ENCODE measurements around the gene B3GNT9. TPM values are rescaled to one million over a fixed set of nuclear protein-coding genes. Genes with fewer than 3 reads are reported as not detected.

The B3GNT9 gene
- total RNA-seq, 1 donor from 2014 or later = 40.7 TPM

GRCh38 chr16:67181346-67181745 is 30.5 kb upstream of the B3GNT9 start:
- Histone ChIP-seq H3K36me3 (no peaks in the 10 kb centered on the region), H3K4me1 (peaks cover 21 to 33% of the 10 kb centered on the region in 2 donors), H3K9me3 (no peaks in the 10 kb centered on the region), H3K27me3 (no peaks in the 10 kb centered on the region), H3K4me3 (no peak overlapping the region), H3K27ac (peak overlapping the region; percentile 22 to 27)
- intact Hi-C loops (cut with DNase I) = no loop called here
- no peak for TF ChIP-seq CTCF (IDR thresholded peaks at IDR 0.05)
- no peak for DNase-seq (ENCODE audit: low spot score in 2 of 2)

- TF ChIP-seq CTCF (IDR thresholded peaks at IDR 0.05) = no peak
- intact Hi-C loops (cut with DNase I) = no loop called here
Observed at GRCh38 chr16:67180166-67180565, 29.4 kb upstream of the B3GNT9 start.

GRCh38 chr16:67179421-67180080 is 28.8 kb upstream of the B3GNT9 start:
- no peak overlapping the region for H3K27ac ChIP-seq
- no peaks in the 10 kb centered on the region for H3K27me3 ChIP-seq
- no peak overlapping the region for H3K4me3 ChIP-seq
- peaks cover 14 to 29% of the 10 kb centered on the region in 2 donors for H3K4me1 ChIP-seq
- no peaks in the 10 kb centered on the region for H3K9me3 ChIP-seq
- intact Hi-C loops (cut with DNase I) = no loop called here
- no peak for TF ChIP-seq CTCF (IDR thresholded peaks at IDR 0.05)
- H3K36me3 ChIP-seq = no peaks in the 10 kb centered on the region
- DNase-seq (ENCODE audit: low spot score in 2 of 2) = no peak

More at GRCh38 chr16:67180166-67180565, 29.4 kb upstream of the B3GNT9 start:
- H3K4me1 ChIP-seq = peaks cover 16 to 29% of the 10 kb centered on the region in 2 donors
- H3K36me3 ChIP-seq = no peaks in the 10 kb centered on the region
- no peaks in the 10 kb centered on the region for H3K9me3 ChIP-seq
- H3K27ac ChIP-seq = no peak overlapping the region
- no peak overlapping the region for H3K4me3 ChIP-seq
- H3K27me3 ChIP-seq = no peaks in the 10 kb centered on the region
- DNase-seq (ENCODE audit: low spot score in 2 of 2) = no peak

DNA sequence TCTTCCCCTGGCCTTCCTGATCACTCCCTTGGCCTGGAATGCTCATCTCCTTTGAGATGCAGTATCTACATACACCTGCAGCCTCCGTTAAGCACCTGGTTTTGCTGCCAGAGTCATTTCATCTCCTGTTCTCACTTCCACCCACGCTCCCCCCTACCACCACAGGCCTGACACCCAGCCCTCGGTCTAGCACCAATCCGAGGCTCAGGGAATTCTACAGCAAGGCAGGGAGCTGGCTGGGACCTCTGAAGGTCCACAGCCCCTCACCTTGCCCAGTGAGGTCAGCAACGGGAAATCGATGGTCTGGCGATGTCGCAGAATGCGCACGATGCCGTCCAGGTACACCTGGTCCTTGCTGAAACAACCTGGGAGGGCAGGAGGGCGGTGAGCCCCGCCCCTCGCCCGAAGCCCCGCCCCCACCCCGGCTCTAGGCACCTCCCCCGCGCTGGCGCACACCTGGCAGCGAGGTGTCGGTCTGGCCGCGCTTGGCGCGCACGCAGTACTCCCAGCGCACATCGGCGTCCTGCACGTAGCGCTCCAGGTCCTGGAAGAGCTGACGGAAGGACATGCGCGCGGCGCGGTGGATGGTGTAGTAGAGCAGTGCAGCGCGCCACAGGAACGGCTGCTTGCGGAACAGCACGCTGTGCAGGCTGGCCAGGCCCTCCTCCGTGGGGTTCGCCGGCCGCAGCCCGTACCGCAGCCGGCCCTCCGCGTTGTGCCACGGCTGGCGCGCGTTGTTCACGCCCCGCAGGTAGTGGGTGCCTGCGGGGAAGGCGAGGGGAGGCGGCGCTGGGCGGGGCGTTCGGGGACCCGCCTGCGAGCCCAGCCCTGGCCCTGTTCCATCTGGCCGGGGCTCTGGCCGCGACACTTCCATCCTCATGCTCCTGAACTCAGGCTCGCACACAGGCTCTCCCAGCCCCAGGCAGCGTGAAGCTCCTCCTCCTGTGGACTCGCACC is 27.2 kb upstream of the B3GNT9 start:
- DNase-seq (ENCODE audit: low spot score in 2 of 2) = no peak
- H3K36me3 ChIP-seq = no peaks in the 10 kb centered on the region
- intact Hi-C loops (cut with DNase I) = no loop called here
- no peaks in the 10 kb centered on the region for H3K27me3 ChIP-seq
- H3K4me1 ChIP-seq = peaks cover 17 to 33% of the 10 kb centered on the region in 2 donors
- peak overlapping the region in 1 of 2 donors; percentile 41 for H3K27ac ChIP-seq
- no peaks in the 10 kb centered on the region for H3K9me3 ChIP-seq
- peak overlapping the region; percentile 45 to 60 for H3K4me3 ChIP-seq
- no peak for TF ChIP-seq CTCF (IDR thresholded peaks at IDR 0.05)

DNA sequence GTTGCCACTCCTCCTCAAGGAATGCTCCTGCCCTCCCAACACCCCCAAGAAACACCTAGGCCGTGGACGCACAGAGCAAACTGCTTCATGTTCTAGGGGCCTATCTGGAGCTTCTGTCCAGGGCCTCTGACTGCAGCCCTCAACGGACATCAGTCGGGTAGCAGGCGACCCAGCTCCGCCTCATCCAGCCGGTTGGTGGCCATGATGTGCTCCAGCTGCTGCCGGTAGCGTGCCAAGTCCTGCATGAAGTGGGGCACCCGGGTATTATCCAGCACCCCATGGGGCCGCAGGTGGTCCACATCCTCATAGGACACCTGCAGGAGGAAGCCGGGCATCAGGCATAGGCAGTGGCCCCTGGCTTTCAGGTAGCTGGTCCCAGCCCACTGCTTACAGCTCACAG is 25.9 kb upstream of the B3GNT9 start:
- Histone ChIP-seq H3K36me3 (no peaks in the 10 kb centered on the region), H3K27me3 (no peaks in the 10 kb centered on the region), H3K27ac (no peak overlapping the region), H3K4me3 (no peak overlapping the region), H3K9me3 (no peaks in the 10 kb centered on the region), H3K4me1 (peaks cover 17 to 31% of the 10 kb centered on the region in 2 donors)
- no peak for TF ChIP-seq CTCF (IDR thresholded peaks at IDR 0.05)
- no peak for DNase-seq (ENCODE audit: low spot score in 2 of 2)
- intact Hi-C loops (cut with DNase I) = no loop called here

All from ascending aorta (tissue), 2 donors.